NCI-H2196 (cell line): ENCODE data around the gene IRAG1.
"Not testable (repeated sequence)": the region's sequence is repeated elsewhere in the genome, so short reads cannot be mapped to it uniquely, and the experiment has no call there.

Experiments used
- DNase-seq: peaks from one replicate; lab custom pipeline; 2025; ENCODE audit not compliant: unreplicated experiment; lab: John Stamatoyannopoulos, UW

The IRAG1 gene

DNA sequence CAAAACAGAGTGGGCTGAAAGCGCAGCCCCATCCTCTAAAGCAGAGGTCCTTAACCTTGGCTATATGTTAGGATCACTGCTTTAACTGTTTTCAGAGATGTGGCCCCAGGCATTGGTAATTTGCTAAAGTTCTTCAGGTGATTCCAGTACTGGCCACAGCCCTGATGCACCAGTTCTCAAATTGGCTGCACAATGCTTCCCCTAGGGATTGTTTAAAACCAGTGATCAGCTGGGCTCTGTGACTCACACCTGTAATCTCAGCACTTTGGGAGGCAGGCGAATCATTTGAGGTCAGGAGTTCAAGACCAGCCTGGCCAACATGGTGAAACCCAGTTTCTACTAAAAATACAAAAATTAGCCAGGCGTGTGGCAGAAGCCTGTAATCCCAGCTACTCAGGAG is 8.4 kb upstream of the IRAG1 start:
- no peak for DNase-seq

DNA sequence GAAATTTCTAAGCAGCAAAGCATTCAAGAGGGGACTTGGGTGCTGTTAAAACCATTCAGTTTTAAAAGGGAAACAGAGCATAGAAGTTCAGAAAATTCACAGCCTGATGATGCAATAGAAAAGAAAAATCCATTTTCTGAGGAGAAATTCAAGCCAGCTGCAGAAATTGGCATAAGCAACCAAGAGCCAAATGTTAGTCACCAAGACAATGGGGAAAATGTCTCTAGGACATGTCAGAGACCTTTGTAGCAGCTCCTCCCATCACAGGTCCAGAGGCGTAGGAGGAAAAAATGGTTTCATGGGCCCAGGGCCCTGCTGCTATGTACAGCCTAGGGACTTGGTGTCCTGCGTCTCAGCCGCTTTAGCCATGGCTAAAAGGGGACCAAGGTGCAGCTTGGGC is 5.5 kb upstream of the IRAG1 start:
- DNase-seq, result no peak

DNA sequence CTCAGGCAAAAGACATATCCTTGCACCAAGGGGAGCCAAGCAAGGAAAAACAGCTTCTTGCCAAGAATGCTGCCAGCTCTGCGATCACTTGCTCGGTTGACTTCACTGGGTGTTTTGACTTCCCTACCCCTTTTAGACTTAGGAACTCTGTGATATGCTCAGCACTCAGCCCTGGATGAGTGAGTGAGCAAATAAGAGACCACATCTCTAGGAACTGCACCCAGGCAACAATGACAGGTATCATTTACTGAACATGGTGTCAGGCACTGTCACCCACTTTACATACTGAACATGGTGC is 3.7 kb upstream of the IRAG1 start:
- DNase-seq, result no peak

DNA sequence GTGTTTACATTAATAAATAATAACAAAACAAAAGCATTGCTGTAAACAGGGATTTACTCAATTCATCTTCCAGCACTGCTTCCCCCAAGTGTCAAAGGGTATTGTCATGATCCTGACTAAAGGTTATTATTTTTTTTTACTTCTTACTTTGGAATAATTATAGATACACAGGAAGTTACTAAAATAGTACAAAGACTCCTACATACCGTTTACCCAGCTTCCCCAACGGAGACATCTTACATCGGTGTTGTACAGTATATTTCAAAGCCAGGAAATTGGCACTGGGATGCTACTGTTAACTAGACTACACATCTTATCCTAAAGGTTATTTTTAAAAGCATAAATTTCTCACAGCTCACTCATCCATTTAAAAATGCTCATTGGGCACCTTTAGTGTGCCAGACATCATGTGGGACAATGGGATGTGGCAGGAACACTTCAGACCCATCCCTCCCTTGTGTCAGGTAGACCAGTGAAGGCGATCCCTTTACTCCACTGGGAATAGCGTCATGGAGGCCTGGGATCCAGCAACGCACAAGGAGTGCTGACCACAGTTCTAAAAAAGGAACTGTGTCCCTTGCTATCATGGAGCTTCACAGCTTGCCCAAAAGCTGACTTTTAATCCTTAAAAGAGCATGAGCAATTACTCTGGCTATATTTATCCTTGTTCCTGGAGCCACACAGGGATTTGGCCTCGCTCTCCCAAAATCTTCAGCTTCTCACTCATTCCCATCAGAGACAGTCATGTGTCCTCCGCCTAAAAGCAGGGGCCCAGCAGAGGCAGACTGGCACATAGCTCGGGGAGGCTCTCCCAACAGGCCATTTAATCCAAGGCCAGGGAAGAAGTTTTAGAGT is 3.1 kb upstream of the IRAG1 start:
- DNase-seq, result no peak

DNA sequence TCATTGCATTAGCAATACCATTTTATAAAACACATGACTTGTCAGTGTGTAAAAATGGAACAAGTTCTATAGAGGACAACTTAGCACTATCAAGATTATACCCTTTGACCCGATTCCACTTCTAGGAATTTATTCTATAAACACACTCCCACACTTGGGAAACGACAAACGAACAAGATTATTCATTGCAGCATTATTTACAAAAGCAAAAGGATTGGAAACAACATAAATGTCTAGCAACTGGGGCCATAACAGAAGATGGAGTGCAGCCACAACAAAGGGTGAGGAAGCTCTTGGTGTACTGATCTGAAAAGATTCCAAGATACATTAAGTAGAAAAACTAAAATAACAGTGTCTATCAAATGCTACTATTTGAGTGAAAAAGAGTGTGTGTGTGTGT is 2.3 kb upstream of the IRAG1 start:
- DNase-seq, result no peak

DNA sequence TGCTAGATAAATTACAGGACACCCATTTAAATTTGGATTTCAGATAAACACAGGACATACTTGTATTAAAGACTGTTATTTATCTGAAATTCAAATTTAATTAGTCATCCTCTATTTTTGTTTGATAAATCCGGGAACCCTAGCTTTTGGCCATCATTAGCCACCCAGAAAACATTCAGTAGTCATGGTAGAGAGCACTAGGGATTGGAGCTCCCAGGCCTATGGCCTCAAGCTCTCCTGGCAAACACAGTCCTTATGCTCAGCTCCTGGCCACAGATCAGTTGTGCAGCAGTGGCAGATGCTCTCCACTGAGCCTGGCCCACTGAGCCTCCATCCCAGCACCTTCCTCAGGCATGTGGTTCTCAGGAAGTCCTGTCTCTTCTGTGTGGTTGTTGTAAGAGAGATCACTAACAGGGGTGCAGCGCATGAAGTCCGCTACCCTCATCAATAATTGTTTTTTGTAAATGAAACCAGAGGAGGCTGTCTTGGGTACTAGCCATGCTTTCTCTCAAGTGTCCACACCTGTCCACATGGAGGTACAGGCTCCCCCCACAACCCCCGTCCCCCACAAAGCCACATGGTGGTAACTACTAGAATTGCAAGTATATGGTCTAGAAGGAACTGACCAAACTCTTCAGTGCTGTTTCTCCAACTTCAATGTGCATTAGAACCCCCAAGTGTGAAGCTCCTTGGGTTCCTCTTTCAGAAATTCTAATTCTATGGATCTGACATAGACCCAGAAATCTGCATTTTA is 1.1 kb upstream of the IRAG1 start:
- no peak for DNase-seq

DNA sequence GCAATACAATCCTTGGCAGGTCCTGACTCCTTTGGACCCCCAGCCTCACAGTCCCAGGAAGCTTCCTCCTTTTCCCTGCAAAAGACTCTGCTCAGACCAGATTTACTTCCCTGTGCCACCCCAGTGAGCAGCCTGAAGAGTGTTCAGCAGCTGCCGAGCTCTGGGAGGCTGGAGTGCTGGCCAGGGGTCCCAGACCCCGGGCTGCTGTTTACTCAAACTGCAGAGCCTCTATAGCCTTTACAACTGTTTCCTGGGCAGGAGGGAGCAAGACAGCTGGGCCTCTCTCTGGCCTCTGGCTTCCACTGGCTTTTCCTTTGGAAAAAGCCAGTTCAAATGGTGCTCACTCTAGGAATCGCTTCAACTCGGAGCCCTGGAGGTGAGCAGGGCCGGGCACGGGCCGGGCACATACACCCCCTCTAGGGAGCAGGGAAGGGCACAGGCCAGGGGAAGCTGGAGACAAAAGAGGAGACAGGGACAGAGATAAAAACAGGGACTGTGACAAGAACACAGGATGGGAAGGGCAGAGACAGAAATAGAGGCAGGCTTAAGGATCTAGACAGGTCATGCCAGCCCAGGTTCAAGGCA is 932 bp downstream of the IRAG1 start:
- DNase-seq, result no peak

DNA sequence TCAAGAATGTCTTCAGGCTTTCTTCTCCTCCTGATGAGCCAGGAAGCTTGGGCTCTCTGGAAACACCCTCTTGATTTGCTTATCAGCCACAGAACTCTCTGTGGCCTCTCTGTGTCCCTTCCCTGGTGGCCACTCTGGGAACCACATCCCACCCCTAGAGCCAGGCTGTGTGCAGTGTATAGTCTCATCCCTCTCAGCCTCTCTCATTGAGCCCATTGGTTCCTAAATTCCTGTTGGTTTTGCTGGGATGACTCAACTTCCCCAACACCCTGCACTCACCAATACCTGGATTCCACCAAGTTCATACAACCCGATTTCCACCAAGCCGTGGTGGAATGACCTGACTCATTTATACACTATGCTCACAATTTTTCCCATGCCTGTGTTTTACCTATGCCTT is 5.2 kb downstream of the IRAG1 start:
- DNase-seq, result no peak

DNA sequence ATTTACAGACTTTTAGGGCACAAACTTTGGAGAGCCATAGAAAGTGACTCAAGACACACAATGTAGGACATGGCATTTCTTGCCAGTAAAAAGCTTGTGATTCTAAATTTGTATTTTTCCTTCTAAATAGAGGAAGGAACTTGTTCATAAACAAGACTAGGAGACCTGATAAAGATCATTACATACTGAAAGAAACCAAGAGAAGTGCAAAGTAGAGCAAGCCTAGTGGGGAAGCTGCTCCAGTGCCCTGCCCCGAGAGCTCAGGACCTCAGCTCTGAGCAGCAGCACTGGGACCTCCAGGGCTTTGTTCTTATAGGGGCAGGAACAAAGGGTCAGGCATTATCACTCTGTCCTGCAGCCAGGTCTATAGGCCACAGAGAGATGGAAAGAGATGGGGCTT is 7.2 kb downstream of the IRAG1 start:
- DNase-seq, result no peak

DNA sequence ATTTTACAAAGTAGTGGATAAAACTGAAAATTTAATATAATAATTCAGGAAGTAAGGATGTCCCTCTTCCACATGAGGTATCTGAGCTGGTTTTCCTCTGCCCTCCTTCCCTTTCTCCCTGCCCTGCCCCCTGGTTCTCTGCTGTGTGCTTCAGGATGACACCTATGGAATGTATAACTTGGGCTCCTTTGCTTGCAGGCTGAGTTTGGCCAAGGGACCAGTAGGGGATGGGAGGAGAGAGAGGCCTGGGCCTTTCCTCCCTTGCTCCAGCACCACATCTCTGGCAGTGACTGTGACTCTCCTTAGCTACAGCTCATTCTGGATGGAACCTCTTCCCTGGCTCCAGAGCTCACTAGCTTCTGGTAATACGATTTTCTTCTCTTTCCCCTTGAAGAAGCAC is 10.1 kb downstream of the IRAG1 start:
- no peak for DNase-seq

DNA sequence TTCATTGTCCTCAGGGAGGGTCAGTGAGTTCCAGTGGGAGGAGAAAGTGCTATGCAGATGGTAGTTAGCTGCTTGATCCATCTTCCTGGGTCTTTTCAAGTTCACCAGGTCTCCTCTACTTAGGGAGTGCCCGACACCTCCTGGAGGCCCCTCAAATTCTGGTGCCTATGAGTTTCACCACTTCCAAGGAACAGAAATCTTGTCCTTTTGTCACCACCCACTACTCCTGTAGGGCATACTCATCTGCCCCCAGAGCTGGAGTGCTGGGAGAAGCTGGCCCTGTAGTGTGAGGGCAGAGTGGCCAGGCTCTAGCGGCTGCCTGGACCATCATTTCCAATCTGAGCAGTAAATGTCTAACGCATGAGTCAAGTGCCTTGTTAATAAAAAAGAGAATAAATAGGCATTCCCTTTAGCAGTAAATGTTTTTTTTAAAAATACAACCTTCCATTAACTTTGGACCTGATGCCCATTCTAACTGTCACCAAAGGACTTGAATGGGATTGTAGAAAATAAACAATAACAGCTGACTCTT is 12.5 kb downstream of the IRAG1 start:
- DNase-seq, result no peak

DNA sequence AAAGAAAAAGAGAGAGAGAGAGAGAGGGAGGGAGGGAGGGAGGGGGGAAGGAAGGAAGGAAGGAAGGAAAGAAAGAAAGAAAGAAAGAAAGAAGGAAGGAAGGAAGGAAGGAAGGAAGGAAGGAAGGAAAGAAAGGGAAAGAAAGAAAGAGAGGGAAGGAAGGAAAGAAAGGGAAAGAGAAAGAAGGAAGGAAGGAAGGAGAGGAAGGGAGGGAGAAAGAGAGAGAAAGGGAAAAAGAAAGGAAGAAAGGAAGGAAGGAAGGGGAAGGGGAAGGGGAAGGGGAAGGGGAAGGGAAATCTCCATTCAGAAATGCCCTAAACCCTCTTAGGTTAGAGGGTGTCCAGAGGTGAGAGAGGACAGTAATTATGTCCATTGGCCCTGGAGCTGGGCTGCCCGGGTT is 13.3 kb downstream of the IRAG1 start:
- DNase-seq, result not testable (repeated sequence)

DNA sequence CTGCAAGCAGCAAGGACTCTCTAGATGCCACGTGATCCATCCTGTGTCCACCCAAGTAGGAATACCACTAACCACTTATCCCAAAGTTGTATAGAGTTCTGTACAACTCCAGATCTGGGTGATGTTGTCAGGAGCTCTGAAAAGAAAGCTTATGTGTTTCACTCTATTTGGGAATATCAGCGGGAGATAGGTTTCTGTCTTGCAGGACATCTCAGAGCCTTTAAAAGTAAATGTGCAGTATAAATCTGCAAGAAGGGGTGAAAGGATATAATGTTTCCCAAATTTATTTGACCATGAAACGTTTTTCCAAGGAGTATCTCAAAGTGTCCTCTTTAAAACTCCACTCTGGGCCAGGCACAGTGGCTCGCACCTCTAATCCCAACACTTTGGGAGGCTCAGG is 13.9 kb downstream of the IRAG1 start:
- DNase-seq, result no peak

DNA sequence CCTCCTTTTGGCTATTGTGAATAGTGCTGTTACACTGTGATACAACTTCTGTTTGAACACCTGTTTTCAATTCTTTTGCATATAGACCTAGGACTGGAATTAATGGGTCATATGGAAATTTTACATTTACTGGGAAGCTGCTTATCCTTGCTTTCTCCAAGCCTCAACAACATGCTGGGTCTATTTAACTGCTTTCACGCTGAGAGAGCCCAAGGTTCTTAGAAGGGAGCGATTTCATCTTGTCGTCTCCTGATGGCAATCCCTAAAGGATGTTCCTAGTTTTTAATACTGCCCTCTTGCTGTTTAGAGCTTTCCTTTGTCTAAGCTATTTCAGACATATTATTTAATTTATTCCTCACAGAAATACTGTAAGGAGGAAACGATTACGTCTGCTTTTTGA is 15.5 kb downstream of the IRAG1 start:
- DNase-seq, result no peak

DNA sequence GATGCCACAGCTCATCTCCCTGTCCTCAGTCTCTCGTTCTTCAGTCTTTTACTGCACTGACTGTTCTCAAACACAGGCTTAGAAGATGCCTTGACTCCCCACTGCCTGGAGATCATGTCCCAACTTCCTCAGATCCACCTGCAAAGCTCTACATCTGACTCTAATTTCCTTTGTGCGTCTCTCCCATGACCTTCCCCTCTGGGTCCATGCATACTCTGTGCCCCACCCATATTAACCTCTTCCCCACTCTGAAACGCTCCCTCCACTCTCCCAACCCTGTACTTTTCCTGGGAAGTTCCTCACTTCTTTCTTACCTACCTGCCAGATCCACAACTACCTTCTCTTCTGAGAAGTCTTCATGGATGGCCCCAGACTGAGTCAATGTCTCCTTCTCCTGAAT is 16.6 kb downstream of the IRAG1 start:
- DNase-seq, result no peak

DNA sequence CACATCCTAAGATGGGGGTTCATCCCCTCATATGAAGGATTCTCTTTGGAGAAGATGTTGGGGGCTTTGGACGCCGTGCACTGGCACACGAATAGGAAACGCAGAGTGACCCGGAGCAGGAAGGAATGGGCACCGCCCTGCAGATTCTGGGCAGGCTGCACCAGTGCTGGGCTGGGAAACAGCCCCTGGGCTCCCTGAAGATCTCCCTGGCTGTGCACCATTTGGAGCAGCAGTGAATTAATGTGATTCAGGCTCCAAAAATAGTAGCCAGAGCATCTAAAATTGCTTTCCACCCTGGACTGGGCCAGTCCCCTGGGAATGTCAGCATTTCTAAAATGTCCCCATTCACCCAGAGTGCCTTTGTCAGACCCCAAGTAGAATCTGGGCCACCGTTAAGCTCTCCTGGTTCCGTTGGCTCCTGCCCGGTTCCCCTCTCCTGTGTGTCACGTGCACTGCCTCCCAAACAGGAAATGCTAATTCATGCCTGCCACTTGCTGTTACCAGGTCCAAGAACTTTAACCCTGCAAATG is 18.6 kb downstream of the IRAG1 start:
- DNase-seq, result no peak

DNA sequence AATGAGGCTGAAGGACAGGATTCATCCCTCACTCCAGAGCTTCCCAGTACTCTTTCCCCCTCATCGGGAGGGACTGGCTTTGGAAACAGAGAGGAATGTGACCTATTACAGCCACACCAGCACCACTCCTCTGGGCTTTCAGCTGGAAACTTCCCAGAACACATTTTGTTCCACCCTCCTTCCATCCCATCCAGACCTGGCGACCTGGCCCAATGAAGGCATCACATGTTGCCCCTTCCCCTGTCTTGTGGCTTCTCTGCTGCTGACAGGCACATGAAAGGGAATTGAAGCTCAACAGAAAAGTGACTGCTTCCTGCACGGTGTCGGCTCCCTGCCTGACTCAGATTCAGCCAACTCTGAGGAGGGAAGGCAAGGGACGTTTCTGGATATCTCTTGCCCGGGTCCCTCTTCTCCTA is 19.1 kb downstream of the IRAG1 start:
- DNase-seq, result no peak

DNA sequence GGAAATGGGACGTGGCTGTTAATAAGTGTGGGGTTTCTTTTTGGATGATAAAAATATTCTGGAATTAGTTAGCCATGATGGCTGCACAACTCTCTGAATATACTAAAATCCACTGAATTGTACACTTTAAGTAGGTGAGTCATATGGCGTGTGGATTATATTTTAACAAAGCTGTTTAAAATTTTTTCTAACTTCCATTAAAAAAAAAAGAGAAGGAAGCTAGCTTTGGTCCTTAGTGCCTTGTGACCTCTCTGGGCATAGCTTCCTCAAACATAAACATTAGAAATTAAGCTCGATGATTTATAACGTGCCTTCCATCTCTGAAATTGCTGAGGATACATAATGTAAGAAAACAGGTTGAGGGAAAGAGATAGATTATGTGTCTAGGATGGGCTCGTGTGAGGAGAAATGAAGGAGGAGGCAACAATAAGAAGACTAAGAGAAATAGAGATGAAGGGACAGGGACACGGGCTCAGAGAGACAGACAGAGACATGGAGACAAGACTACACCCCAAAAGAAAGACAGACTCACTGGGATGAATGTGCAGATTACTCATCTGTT is 20.0 kb downstream of the IRAG1 start:
- no peak for DNase-seq

DNA sequence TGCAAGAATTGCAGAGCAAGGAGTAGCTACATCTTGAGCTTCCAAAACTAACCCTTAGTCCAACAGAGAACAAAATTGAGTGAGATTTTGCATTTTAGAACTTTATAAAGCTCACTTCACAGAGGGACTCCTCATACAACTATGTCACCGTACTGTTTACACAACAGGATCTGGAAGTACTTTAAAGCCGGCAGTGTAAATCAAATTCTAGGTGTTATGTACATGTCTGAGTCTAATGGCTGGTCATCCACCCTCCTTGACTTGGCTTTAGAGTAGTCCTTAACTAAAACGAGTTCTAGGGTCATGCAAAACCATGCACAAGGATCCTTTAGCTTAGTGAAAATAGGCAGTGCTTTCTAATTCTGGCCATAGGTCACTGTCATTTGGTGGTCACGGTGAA is 23.5 kb downstream of the IRAG1 start:
- DNase-seq, result no peak

DNA sequence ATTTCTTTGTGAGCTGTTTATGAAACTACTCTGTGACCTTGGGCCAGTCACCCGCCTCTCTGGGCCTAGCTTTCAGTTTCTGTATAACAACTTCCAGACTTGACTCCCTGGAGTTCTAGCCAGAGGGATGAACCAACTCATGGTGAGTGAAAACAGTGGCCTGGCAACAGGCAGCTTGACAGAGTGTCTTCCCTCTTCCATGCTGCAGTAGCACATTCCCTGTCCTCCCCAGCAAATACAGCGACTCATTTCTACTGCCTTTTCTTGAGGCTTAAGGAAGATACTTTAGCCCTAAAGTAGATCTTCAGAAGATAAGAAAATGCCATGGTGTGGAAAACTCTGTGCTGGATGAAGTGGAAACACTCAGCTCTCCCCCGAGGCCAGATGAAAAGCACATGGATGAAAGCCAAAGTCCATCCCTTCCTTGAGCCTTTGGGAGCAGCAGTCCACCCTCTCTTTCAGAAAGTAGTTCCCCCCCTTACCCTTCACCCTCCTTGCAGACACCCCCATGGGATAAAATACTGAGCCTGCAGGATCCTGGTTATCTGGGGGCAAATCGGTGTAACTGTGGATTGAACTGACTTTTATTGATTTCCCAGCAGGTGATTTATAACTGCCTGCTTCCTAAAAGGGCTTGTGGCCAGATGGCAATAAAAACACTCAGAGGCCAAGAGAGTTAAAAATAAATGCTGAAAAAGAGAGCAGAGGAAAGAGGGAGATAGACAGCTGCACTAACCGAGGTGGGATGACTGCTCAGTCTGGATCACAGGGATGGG is 24.1 kb downstream of the IRAG1 start:
- DNase-seq, result no peak

DNA sequence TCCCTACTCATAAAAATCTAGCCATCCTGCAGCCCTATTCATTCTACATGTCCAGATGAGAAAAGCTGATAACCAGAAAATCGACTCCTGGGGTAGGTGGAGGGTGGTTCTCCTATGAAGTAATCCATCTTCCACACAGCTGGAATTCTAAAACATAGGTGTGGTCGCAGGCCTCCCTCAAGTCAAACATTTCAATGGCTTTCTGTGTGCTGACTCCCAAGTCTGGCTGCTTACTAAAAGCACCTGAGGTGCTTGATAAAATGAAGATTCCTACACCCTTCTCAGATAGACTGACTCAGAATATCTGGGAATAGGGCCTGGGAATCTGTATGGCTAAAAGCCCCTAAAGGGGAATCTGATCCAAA is 26.1 kb downstream of the IRAG1 start:
- DNase-seq, result no peak
